Muscle layer of colon (tissue), 2 donors: ENCODE measurements around the gene LCN2.
A peak's percentile ranks its signal among the peaks of the same experiment; 100 is the strongest.

Experiments used
- H3K27ac ChIP-seq: one replicate; pipeline ENCODE4 v1.7.0; 2013; ENCODE audit warnings: low read depth, mild to moderate bottlenecking, low read length, moderate library complexity
- H3K27me3 ChIP-seq, 2 donors: one replicate each; pipeline ENCODE4 v1.7.0; 2013; ENCODE audit warnings: low read length in 2 of 2, mild to moderate bottlenecking in 2 of 2; ENCODE audit not compliant: insufficient read depth in 2 of 2, control insufficient read depth in 1 of 2
- H3K36me3 ChIP-seq: one replicate; pipeline ENCODE4 v1.7.0; 2013; ENCODE audit warnings: mild to moderate bottlenecking, low read length; ENCODE audit not compliant: insufficient read depth
- H3K4me1 ChIP-seq: one replicate; pipeline ENCODE4 v1.7.0; 2013; ENCODE audit warnings: mild to moderate bottlenecking, low read length; ENCODE audit not compliant: insufficient read depth
- H3K4me3 ChIP-seq, 2 donors: one replicate each; pipeline ENCODE4 v1.7.0; 2013; ENCODE audit warnings: low read length in 2 of 2, low read depth in 1 of 2, mild to moderate bottlenecking in 1 of 2, moderate library complexity in 1 of 2
- H3K9ac ChIP-seq: one replicate; pipeline ENCODE4 v1.7.0; 2013; ENCODE audit warnings: low read length
- H3K9me3 ChIP-seq: one replicate; pipeline ENCODE4 v1.7.0; 2013; ENCODE audit warnings: mild to moderate bottlenecking, low read length
- donor health status: abdominal sarcoma.
- donor health status: Adenocarcinoma of cecum.

The LCN2 gene

DNA sequence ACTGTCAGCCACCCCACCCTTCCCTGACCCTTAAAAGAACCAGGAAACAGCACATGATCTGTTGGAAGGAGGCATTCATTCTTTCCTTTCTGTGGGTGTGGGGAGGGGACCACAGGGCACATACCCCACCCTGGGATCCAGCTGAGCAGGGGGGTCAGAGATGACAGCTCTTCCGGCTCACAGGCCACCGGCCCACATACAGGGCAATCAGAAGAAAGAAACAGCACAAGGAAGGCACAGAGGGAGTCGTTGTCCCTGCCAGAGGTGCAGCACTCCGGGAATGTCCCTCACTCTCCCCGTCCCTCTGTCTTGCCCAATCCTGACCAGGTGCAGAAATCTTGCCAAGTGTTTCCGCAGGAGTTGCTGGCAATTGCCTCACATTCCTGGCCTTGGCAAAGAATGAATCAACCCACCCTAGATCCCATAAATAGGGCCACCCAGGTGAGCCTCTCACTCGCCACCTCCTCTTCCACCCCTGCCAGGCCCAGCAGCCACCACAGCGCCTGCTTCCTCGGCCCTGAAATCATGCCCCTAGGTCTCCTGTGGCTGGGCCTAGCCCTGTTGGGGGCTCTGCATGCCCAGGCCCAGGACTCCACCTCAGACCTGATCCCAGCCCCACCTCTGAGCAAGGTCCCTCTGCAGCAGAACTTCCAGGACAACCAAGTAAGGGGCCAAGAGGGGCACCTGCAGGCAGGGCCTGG, at the start of gene LCN2:
LCN2 (plus strand) TSS at position 453 of the 701 bp plus-strand sequence; CDS start at position 526, 73 bp downstream.
- H3K4me1 ChIP-seq: peaks cover 4% of the 10 kb centered on the region
- H3K9me3 ChIP-seq: no peaks in the 10 kb centered on the region
- H3K36me3 ChIP-seq: no peaks in the 10 kb centered on the region
- no peak within 1 kb of the TSS for H3K4me3 ChIP-seq
- no peak within 1 kb of the TSS for H3K9ac ChIP-seq
- H3K27ac ChIP-seq: no peak within 1 kb of the TSS
- H3K27me3 ChIP-seq: no peaks in the 10 kb centered on the region

DNA sequence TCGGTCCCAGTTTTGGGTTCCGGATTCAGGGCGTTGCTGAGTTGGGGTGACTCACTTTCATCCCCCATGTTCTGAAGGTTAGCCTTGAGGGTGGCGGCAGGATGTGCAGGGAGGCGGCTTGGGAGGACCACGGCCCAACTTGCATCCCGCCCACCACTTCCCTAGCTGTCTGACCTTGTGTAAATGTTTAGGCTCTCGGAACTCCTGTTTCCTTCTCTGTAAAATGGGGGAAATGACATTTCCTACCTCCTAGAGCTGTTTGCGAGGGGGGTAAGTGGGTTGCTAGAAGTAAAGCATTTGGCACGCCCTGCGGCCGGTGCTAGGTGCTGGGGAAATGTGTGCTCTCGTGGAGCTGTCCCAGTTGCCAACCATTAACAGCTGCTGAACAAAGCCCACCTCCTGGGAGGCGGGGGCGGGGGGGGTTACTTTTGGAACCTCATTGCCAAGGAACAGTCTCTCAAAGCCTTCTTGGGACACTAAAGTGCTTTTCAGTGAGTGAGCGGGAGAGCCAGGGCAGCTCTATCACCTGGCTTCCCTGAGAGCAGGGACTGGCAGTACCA, 49.2 kb upstream of the LCN2 start:
- Histone ChIP-seq H3K9me3 (no peaks in the 10 kb centered on the region), H3K36me3 (peaks cover 39% of the 10 kb centered on the region), H3K4me3 (peak overlapping the region; percentile 29 to 55), H3K27ac (peak overlapping the region; percentile 49), H3K9ac (peak overlapping the region; percentile 52), H3K4me1 (peaks cover 38% of the 10 kb centered on the region), H3K27me3 (no peaks in the 10 kb centered on the region)

GRCh38 chr9:128100581-128100980, 48.7 kb upstream of the LCN2 start:
- Histone ChIP-seq H3K27ac (peak overlapping the region; percentile 49), H3K9ac (no peak overlapping the region), H3K4me3 (no peak overlapping the region), H3K36me3 (peaks cover 43% of the 10 kb centered on the region), H3K27me3 (no peaks in the 10 kb centered on the region), H3K9me3 (no peaks in the 10 kb centered on the region), H3K4me1 (peaks cover 35% of the 10 kb centered on the region)

DNA sequence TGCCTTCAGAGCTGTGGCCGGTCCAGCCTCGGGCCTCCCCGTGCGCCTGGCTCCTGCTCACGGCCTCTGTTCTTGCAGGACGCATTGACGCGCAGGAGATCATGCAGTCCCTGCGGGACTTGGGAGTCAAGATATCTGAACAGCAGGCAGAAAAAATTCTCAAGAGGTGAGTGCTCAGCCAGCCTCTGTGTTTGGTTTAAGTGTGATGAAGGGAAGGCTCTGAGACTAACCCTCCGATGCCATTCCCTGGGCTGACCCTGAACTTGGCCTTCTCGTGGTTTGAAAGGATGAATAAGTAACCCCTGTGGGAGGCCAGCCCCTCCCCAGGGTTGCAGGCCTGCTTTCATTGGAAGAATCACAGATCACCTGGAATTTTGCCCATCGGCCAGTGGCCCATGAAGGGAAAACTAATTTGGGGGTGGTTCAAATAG, 48.0 kb upstream of the LCN2 start:
- H3K27me3 ChIP-seq: no peaks in the 10 kb centered on the region
- H3K27ac ChIP-seq: no peak overlapping the region
- no peaks in the 10 kb centered on the region for H3K9me3 ChIP-seq
- no peak overlapping the region for H3K9ac ChIP-seq
- no peak overlapping the region for H3K4me3 ChIP-seq
- peaks cover 49% of the 10 kb centered on the region for H3K36me3 ChIP-seq
- peaks cover 35% of the 10 kb centered on the region for H3K4me1 ChIP-seq

- Histone ChIP-seq H3K9ac (no peak overlapping the region), H3K27me3 (no peaks in the 10 kb centered on the region), H3K27ac (no peak overlapping the region), H3K36me3 (peaks cover 54% of the 10 kb centered on the region), H3K9me3 (no peaks in the 10 kb centered on the region), H3K4me3 (no peak overlapping the region), H3K4me1 (peaks cover 35% of the 10 kb centered on the region)
Observed at GRCh38 chr9:128101690-128102089, 47.6 kb upstream of the LCN2 start.

DNA sequence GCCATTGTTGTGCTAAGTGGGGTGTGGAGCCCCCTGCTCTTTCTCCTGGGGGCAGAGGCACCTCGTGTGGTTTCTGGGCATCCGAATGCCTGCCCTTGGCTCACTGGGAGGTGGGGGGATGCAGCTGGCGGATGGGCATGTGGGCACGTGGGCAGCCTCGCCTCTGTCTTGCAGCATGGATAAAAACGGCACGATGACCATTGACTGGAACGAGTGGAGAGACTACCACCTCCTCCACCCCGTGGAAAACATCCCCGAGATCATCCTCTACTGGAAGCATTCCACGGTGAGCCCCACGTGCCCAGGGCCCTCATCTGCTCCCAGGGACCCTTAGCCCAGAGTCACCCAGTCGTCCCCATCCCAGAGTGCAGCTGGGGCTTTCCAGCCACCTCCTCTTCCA, 47.1 kb upstream of the LCN2 start:
- H3K36me3 ChIP-seq: peaks cover 59% of the 10 kb centered on the region
- no peak overlapping the region for H3K27ac ChIP-seq
- no peak overlapping the region for H3K9ac ChIP-seq
- H3K4me3 ChIP-seq: no peak overlapping the region
- H3K27me3 ChIP-seq: no peaks in the 10 kb centered on the region
- H3K9me3 ChIP-seq: no peaks in the 10 kb centered on the region
- H3K4me1 ChIP-seq: peaks cover 35% of the 10 kb centered on the region

GRCh38 chr9:128102861-128103588, 46.2 kb upstream of the LCN2 start:
- Histone ChIP-seq H3K4me3 (no peak overlapping the region), H3K36me3 (peaks cover 67% of the 10 kb centered on the region), H3K4me1 (peaks cover 27% of the 10 kb centered on the region), H3K9me3 (no peaks in the 10 kb centered on the region), H3K27me3 (no peaks in the 10 kb centered on the region), H3K27ac (no peak overlapping the region), H3K9ac (no peak overlapping the region)

GRCh38 chr9:128103589-128103962, 45.7 kb upstream of the LCN2 start:
- no peaks in the 10 kb centered on the region for H3K9me3 ChIP-seq
- H3K4me1 ChIP-seq: peaks cover 26% of the 10 kb centered on the region
- no peak overlapping the region for H3K4me3 ChIP-seq
- H3K9ac ChIP-seq: no peak overlapping the region
- H3K36me3 ChIP-seq: peaks cover 69% of the 10 kb centered on the region
- H3K27me3 ChIP-seq: no peaks in the 10 kb centered on the region
- no peak overlapping the region for H3K27ac ChIP-seq

- Histone ChIP-seq H3K4me1 (peaks cover 19% of the 10 kb centered on the region), H3K9ac (no peak overlapping the region)
Observed at GRCh38 chr9:128104171-128104618, 45.1 kb upstream of the LCN2 start.

DNA sequence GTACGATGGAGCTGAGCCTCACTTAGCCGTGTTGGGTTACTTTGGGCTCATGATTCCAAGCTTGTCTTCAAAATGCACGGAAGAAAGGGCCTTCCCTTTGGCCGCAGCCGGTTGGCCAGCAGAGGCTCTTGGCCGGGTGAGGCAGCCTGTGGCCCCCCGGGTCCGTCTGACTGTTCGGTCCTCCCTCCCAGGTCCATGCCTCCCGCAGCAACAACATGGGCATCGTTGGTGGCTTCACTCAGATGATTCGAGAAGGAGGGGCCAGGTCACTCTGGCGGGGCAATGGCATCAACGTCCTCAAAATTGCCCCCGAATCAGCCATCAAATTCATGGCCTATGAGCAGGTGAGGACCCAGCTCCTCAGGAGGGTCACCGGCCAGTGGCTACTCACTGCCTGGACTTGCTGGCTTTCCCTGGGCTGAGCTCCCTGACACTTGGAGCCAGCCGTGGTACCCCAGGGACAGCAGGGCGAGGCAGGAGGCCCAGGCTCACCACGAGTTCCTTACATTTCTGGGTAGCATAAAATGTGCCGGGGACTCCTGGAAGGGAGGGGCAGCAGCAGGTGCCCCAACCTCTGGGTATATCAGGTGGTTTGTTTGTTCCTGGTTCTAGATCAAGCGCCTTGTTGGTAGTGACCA, 43.6 kb upstream of the LCN2 start:
- H3K4me1 ChIP-seq: peaks cover 5% of the 10 kb centered on the region
- H3K36me3 ChIP-seq: peaks cover 68% of the 10 kb centered on the region
- H3K9me3 ChIP-seq: no peaks in the 10 kb centered on the region
- H3K4me3 ChIP-seq: no peak overlapping the region
- no peak overlapping the region for H3K27ac ChIP-seq
- H3K27me3 ChIP-seq: no peaks in the 10 kb centered on the region
- H3K9ac ChIP-seq: no peak overlapping the region

More at GRCh38 chr9:128104171-128104618, 45.1 kb upstream of the LCN2 start:
- Histone ChIP-seq H3K36me3 (peaks cover 69% of the 10 kb centered on the region), H3K27me3 (no peaks in the 10 kb centered on the region), H3K9me3 (no peaks in the 10 kb centered on the region), H3K4me3 (no peak overlapping the region), H3K27ac (no peak overlapping the region)

DNA sequence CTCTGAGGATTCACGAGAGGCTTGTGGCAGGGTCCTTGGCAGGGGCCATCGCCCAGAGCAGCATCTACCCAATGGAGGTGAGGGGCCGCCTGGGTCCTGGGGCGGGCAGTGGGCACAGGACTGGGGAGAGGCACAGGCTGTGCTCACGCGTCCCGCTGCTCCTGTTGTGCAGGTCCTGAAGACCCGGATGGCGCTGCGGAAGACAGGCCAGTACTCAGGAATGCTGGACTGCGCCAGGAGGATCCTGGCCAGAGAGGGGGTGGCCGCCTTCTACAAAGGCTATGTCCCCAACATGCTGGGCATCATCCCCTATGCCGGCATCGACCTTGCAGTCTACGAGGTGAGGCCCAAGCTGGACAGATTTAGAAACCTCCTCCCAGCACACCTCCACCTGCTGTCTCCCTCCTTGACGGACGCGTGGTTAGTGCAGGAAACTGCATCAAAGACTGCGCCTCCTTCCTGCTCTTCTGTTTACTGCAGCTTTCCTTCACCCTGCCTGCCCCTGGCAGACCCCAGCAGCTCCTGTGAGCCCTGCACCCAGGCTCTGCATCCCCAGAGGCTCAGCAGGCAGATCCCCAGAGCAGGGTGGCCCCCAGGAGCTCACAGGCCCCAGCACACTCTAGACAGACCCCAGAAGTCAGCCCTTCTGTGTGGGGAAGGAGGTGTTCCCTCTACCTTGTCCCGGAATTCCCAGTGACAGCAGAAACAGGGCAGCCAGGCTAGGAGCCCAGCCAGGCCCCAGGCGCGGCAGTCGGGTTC, 42.9 kb upstream of the LCN2 start:
- Histone ChIP-seq H3K9me3 (no peaks in the 10 kb centered on the region), H3K4me3 (no peak overlapping the region), H3K27ac (no peak overlapping the region), H3K9ac (no peak overlapping the region), H3K36me3 (peaks cover 61% of the 10 kb centered on the region), H3K4me1 (no peaks in the 10 kb centered on the region), H3K27me3 (no peaks in the 10 kb centered on the region)
